SK-N-SH treated with all-trans-retinoic acid at 6 μM for 48 hours (cell line): ENCODE measurements around the gene KRT72.

Source experiments
- CSDC2 ChIP-seq: fragments of 250-450 bp; sonication (Bioruptor Pico); IDR thresholded peaks from 2 replicates; pipeline ENCODE4 v1.5.0; 2020; ENCODE audit warnings: mild to moderate bottlenecking, moderate library complexity
- PATZ1 ChIP-seq: fragments of 250-450 bp; sonication (Bioruptor Pico); IDR thresholded peaks from 2 replicates; pipeline ENCODE4 v1.8.0; 2020; ENCODE audit warnings: mild to moderate bottlenecking, moderate library complexity, borderline replicate concordance
- SNAI2 ChIP-seq: fragments of 250-450 bp; sonication (Bioruptor Pico); IDR thresholded peaks from 2 replicates; pipeline ENCODE4 v1.5.0; 2020; ENCODE audit warnings: mild to moderate bottlenecking, moderate library complexity
- TF ChIP-seq, protein P1 (sequence below): fragments of 250-450 bp; sonication (Bioruptor Pico); IDR thresholded peaks from 2 replicates; pipeline ENCODE4 v1.5.1; 2020; ENCODE audit warnings: low read depth, mild to moderate bottlenecking, moderate library complexity

GRCh38 chr12:52561880-52562449, 39.3 kb downstream of the KRT72 start:
- no peak for TF ChIP-seq PATZ1
- no peak for TF ChIP-seq CSDC2
- TF ChIP-seq, protein P1, sequence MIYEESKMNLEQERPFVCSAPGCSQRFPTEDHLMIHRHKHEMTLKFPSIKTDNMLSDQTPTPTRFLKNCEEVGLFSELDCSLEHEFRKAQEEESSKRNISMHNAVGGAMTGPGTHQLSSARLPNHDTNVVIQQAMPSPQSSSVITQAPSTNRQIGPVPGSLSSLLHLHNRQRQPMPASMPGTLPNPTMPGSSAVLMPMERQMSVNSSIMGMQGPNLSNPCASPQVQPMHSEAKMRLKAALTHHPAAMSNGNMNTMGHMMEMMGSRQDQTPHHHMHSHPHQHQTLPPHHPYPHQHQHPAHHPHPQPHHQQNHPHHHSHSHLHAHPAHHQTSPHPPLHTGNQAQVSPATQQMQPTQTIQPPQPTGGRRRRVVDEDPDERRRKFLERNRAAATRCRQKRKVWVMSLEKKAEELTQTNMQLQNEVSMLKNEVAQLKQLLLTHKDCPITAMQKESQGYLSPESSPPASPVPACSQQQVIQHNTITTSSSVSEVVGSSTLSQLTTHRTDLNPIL (CRISPR knock-in tag), result no peak
- TF ChIP-seq SNAI2, result no peak
